Effector CD8-positive, alpha-beta T cell (primary cell): ENCODE measurements around the gene NPHP4.

Experiments used
- DNase-seq: peaks from one replicate; lab custom pipeline; 2025; lab: John Stamatoyannopoulos, UW

The NPHP4 gene

DNA sequence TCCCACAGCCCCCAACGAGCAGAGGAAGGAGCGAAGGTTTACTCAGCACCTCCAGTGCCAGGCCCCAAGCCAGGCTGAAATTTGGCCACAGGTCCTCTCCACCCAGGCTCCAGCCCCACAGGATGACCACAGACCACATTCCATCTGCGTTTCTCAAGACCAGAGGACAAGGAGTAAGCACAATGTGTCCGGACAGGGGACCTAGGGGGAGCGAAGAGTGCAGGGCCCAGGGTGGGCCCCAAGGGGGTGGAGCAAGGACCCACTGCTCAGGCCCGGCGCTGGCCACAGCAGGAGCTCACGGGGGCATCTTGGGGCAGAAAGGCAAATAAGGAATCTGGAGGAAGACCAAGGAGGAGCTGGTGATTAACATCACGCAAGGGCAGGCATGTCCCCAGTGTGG, 100.5 kb downstream of the NPHP4 start:
- DNase-seq, result no peak

DNA sequence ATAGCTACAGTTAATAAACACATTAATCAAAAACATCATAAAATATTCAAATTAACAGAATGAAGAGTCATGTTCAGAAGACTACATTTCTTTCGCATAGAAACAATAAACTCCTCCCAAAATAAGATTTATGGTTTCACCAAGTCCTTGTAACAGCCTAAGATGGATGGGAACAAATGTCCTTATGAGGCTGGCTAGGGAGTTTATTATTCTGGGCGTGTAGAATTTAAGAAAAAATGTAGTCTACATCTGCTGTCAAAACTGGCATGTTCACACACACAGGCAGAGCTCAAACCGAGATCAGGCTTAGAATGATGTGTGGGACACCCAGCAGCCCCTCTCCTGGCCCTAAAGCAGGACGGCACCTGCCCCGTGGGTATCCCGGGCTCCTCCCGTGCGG, 101.1 kb downstream of the NPHP4 start:
- DNase-seq, result no peak

DNA sequence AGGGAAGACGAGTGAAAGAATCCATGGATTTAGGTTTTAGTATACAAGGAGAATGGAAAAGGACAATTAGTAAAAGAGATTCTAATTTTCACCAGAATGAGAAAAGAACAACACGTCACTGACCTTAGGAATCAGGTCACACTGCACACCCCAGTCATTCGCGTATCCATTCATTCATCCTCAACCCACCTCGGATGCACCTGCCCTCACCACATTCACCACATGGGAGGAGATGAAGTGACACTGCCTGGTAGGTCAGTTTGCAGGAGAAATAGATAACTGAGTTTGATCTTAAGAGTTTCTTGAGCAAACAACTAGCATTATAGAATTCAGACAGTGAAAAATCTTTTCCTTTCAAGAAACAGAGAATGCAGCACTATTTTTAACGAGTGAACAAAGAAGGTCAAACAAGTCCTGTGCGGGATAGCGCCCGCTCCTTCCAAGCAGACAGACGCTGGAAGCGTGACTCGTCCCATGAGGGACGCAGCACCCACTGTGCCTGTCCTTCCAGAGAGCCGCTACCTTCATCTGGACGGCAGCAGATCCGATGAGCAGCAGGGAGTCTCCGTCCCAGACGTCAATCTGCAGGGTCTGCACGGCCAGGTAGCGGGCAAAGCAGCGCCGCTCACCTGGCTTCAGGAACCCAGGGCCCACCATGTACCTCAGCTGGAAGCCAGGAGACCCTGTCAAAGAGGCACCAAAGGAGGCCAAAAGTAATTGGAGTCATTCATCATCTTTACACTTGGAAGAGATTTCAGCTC, 101.7 kb downstream of the NPHP4 start:
- no peak for DNase-seq

- no peak for DNase-seq
Measured at GRCh38 chr1:5889901-5890300, 102.3 kb downstream of the NPHP4 start.

GRCh38 chr1:5889462-5889861, 102.8 kb downstream of the NPHP4 start:
- no peak for DNase-seq

DNA sequence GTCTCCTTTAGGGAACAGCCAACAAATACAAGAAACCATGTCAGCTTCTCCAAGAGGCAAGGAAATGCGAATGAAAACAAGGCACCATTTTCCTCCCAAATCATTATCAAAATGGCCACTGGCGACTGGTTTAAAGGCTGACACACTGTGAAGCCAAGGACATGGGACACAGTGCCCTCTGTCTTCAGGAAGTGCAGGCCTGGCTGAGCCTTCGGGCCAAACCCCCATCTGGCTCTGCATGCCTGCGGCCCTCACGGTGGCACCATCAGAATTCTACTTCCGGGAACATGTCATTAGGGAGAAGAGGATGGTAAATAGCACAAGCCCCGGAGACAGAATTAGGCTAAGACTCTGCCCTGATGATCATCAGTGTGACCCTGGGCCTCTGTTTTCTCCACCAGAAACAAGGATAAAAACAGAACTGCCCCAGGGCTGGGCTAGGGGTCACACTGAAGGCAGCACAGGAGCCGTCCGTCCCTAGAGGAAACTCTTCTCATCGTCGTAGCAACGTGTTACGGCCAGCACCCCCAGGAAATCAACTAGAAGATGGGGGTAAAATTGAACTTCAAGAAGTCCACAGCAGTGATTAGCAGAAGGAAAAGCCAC, 103.5 kb downstream of the NPHP4 start:
- no peak for DNase-seq

- no peak for DNase-seq
Measured at GRCh38 chr1:5887971-5888361, 104.3 kb downstream of the NPHP4 start.

- DNase-seq, result no peak
Measured at GRCh38 chr1:5887349-5887970, 104.8 kb downstream of the NPHP4 start.

DNA sequence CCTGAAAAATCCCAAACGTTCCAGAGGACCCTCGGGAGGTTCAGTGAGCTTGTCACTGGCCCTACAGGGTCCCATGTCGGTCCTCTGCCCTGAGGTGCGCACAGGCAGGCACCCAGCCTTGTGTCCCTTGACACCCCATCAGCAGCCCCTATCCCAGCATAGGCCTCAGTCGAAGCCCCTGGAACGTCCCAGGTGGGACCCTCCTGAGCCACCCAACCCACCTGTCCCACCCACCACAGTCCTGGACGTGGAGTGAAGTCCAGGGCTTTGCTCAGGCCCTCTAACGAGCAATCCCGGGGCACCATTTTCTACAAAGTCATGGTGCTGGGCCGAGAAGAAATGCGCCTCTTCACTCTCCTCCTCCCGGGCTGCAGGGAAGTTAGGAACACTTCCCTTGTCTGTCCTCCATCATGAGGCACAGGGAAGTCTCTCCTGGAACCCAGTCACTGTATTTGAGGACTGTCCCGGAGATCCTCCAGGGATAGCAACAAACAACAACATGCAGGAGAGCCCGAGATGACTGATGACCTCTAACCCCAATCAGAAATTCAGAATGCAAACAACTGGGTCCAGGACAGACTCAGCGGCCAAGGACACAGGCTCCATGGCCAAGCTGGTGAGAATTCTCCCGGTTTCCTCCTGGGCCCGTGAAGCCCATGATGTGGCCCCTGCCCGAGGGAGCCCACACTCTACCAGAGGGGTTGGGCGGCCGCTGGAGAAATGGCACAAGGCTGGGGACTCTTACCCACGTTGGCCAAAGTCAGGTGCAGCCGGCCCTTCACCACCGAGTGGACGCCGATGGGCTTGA, 105.5 kb downstream of the NPHP4 start:
- no peak for DNase-seq

- DNase-seq, result no peak
Measured at GRCh38 chr1:5886140-5886483, 106.1 kb downstream of the NPHP4 start.

- no peak for DNase-seq
Measured at GRCh38 chr1:5885471-5886139, 106.6 kb downstream of the NPHP4 start.

- no peak for DNase-seq
Measured at GRCh38 chr1:5884110-5884509, 108.1 kb downstream of the NPHP4 start.

- no peak for DNase-seq
Measured at GRCh38 chr1:5883129-5884048, 108.8 kb downstream of the NPHP4 start.

- DNase-seq, result no peak
Measured at GRCh38 chr1:5882367-5883128, 109.7 kb downstream of the NPHP4 start.

- no peak for DNase-seq
Measured at GRCh38 chr1:5881526-5882222, 110.6 kb downstream of the NPHP4 start.

DNA sequence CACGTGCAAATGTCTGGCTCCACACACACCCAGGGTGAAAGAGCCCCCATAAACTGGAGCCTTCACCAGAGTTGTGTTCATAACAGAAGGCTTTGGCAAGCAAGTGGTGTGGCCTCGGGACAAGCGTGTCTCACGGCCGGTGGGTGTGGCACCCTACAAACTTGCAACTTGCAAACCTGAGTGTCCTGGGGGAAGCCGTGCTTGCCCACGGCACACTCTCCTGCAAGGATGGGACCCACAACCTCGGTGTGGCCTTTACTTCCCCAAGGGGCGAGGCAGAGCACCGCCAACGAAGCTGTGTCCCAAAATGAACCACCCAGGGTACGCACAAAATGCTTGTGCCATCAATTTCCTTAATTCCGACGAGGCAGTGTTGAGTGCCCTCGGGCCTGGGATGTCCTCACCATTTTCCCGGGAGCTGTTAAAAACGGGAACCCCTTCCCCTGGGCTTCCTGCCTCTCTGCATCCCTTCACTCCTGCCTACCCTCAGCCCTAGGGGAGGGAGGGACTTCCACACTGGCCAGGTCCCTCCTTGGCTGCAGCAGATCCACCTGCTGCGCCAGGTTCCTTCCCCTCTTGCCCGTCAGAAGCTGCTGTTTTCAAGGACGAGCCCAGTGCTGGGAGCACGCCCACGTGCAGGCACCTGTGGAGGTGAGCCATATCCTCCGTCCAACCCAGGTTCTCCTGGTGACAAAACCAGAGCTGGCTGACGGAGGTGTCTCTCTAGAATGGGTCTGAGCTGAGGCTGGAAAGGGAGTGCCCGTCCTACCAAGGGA, 111.4 kb downstream of the NPHP4 start:
- DNase-seq, result no peak

GRCh38 chr1:5879421-5879820, 112.8 kb downstream of the NPHP4 start:
- DNase-seq, result no peak

DNA sequence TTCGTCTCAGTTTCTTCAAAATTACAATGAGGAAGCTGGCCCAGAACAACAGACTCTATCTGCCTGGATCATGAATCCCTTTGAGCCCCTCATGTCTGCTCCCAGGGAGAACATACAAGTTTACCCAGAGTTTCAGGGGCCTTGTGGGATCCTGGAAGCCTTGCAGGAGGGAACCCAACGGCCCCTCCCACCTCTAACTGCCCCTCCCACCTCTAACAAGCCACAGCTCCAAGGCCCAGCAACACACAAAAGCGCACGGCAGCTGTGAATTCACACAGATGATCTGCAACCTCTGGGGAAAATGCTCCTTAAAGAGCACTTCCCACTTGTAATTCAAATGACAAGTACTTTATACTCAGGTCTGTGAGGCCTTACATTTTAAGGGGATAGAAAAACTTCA, 113.3 kb downstream of the NPHP4 start:
- no peak for DNase-seq
